Activated B cell treated with CpG ODN at 0.5 μM for 24 hours (primary cell): ENCODE data around the gene ATXN7L2. TPM values are rescaled to one million over a fixed set of nuclear protein-coding genes. Genes with fewer than 3 reads are reported as not detected.

Experiments
- ATAC-seq: fragments of 200-7000 bp; cut with Tn5 transposase; one replicate; pipeline ENCODE4 v1.10.0; 2021; ENCODE audit warnings: low read depth, mild to moderate bottlenecking, moderate library complexity
- CTCF ChIA-PET: fragments of 350-600 bp; sonication (Branson Sonifier 250); formaldehyde crosslinking; loops from one replicate; lab custom pipeline; 2021; ENCODE audit warnings: antibody characterized with exemption; lab: Charles Lee
- POLR2A ChIA-PET: fragments of 350-600 bp; sonication (Branson Sonifier 250); formaldehyde crosslinking; loops from one replicate; lab custom pipeline; 2021; ENCODE audit warnings: antibody characterized with exemption; lab: Charles Lee
- DNase-seq: peaks from one replicate; pipeline ENCODE4 v3.0.0; 2022
- H3K27ac Mint-ChIP-seq: one replicate; pipeline ENCODE4 v1.8.0; 2020; ENCODE audit warnings: mixed read lengths
- H3K27me3 Mint-ChIP-seq: one replicate; pipeline ENCODE4 v1.8.0; 2021; ENCODE audit warnings: mixed read lengths
- H3K36me3 Mint-ChIP-seq: one replicate; pipeline ENCODE4 v1.8.0; 2021; ENCODE audit warnings: low read depth, mixed read lengths
- H3K4me1 Mint-ChIP-seq: one replicate; pipeline ENCODE4 v1.8.0; 2021; ENCODE audit warnings: mixed read lengths
- H3K4me3 Mint-ChIP-seq: one replicate; pipeline ENCODE4 v1.8.0; 2020; ENCODE audit warnings: mild to moderate bottlenecking, mixed read lengths
- H3K9me3 Mint-ChIP-seq: one replicate; pipeline ENCODE4 v1.8.0; 2020; ENCODE audit warnings: mixed read lengths
- CTCF ChIP-seq: fragments of 200-600 bp; IDR thresholded peaks from one replicate; pipeline ENCODE4 v1.8.0; 2022; ENCODE audit warnings: antibody characterized with exemption, mild to moderate bottlenecking
- intact Hi-C: fragments of 100-400 bp; cut with micrococcal nuclease; formaldehyde crosslinking; loops from one replicate; pipeline ENCODE4 v1.15.1; 2024
- total RNA-seq: library from RNA; stranded (reverse); gene quantifications from 2 replicates; pipeline ENCODE4 v1.2.3, GENCODE V29; 2022

ATXN7L2 gene
- total RNA-seq, 1 donor from 2014 or later = 7.5 TPM

DNA sequence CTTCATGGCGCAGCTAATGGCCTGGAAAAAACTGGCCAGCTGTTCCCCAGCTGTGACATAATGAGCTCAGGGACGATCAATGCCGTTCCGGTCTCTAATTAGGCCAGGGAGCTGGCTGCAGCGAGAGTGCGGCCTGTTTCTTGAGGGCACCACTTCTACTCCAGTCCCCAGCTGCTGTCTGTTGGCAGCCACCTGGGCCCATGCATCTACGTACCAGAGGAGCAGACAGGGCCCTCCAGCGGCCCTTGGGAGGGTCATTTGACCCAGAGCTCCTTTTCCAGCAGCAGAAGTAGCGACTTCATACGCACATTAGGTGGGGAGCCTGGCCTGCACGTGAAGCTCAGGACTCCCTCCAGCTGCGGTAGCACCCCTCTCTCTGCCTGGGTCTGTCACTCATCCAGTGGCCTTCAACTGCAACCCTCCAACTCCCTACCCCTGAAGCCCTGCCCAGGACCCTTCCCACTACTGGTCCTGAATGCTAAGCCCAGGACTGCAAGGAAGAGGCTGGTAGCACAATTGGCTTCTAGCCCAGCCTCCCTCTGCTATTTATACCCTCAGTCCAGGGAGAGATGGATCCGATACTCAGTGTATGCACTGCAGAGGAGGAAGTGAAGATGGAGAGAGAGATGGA is 46.9 kb downstream of the ATXN7L2 start:
- ChIA-PET CTCF (interaction anchor here (1.0 to 10.5 kb wide), 5 partner anchors 31 to 454 kb away, joined by 3 to 375 read pairs (median 4); partner anchors contain the start of genes AHCYL1, AMIGO1 and CYB561D1), POLR2A (interaction anchor here (0.6 to 0.7 kb wide), 2 partner anchors 277 to 429 kb away, joined by 4 to 5 read pairs; no protein-coding TSS in a partner anchor)
- DNase-seq (no peak), ATAC-seq (no peak)
- peaks cover 11% of the 10 kb centered on the region for H3K4me1 Mint-ChIP-seq
- no peak overlapping the region for H3K27ac Mint-ChIP-seq
- no peak for TF ChIP-seq CTCF
- intact Hi-C loops = no loop called here
- no peak overlapping the region for H3K4me3 Mint-ChIP-seq
- no peaks in the 10 kb centered on the region for H3K36me3 Mint-ChIP-seq
- no peaks in the 10 kb centered on the region for H3K27me3 Mint-ChIP-seq
- H3K9me3 Mint-ChIP-seq = no peaks in the 10 kb centered on the region

- ChIA-PET POLR2A (interaction anchor here (1.4 to 2.2 kb wide), 5 partner anchors 17 to 105 kb away, joined by 6 to 15 read pairs (median 12); partner anchors contain the start of genes ATXN7L2, CYB561D1, GNAI3 and PSMA5), CTCF (interaction anchor here (0.8 to 10.5 kb wide), 18 partner anchors 11 to 559 kb away, joined by 3 to 375 read pairs (median 8); partner anchors contain the start of genes AMIGO1, ATXN7L2, CYB561D1 and PSRC1)
Measured at GRCh38 chr1:109531380-109531779, 47.7 kb downstream of the ATXN7L2 start.

GRCh38 chr1:109531826-109532364 is 48.2 kb downstream of the ATXN7L2 start:
- H3K36me3 Mint-ChIP-seq = no peaks in the 10 kb centered on the region
- peaks cover 11% of the 10 kb centered on the region for H3K4me1 Mint-ChIP-seq
- intact Hi-C loops = loop anchor here (1.0 kb wide), 8 partner anchors 38 to 331 kb away; partner anchors contain the start of genes CYB561D1 and PSMA5
- no peak for DNase-seq
- TF ChIP-seq CTCF = no peak
- ChIA-PET CTCF (interaction anchor here (0.8 to 10.5 kb wide), 26 partner anchors 11 to 559 kb away, joined by 3 to 375 read pairs (median 6); partner anchors contain the start of genes AHCYL1, AMIGO1, ATXN7L2 and CYB561D1), POLR2A (interaction anchor here (0.7 to 2.2 kb wide), 9 partner anchors 15 to 503 kb away, joined by 3 to 15 read pairs (median 6); partner anchors contain the start of genes ATXN7L2, CYB561D1, GNAI3 and PSMA5)
- no peak for ATAC-seq
- no peaks in the 10 kb centered on the region for H3K27me3 Mint-ChIP-seq
- H3K9me3 Mint-ChIP-seq = no peaks in the 10 kb centered on the region
- peak overlapping the region; percentile 74 for H3K27ac Mint-ChIP-seq
- H3K4me3 Mint-ChIP-seq = no peak overlapping the region

More at GRCh38 chr1:109531380-109531779, 47.7 kb downstream of the ATXN7L2 start:
- no peaks in the 10 kb centered on the region for H3K36me3 Mint-ChIP-seq
- no peak for ATAC-seq
- H3K27ac Mint-ChIP-seq = no peak overlapping the region
- DNase-seq = no peak
- H3K9me3 Mint-ChIP-seq = no peaks in the 10 kb centered on the region
- peaks cover 11% of the 10 kb centered on the region for H3K4me1 Mint-ChIP-seq
- no peak for TF ChIP-seq CTCF
- no peaks in the 10 kb centered on the region for H3K27me3 Mint-ChIP-seq
- intact Hi-C loops = no loop called here
- no peak overlapping the region for H3K4me3 Mint-ChIP-seq

GRCh38 chr1:109532365-109533136 is 48.8 kb downstream of the ATXN7L2 start:
- H3K4me3 Mint-ChIP-seq = peak overlapping the region; percentile 77
- CTCF ChIA-PET = interaction anchor here (0.6 to 10.5 kb wide), 30 partner anchors 10 to 558 kb away, joined by 3 to 375 read pairs (median 4); partner anchors contain the start of genes AHCYL1, AMIGO1, ATXN7L2 and CYB561D1
- ATAC-seq = peak; percentile 93

More at GRCh38 chr1:109532365-109533136, 48.8 kb downstream of the ATXN7L2 start:
- H3K27me3 Mint-ChIP-seq = no peaks in the 10 kb centered on the region
- H3K27ac Mint-ChIP-seq = peak overlapping the region; percentile 74
- intact Hi-C loops = loop anchor here (1.0 kb wide), 8 partner anchors 38 to 331 kb away; partner anchors contain the start of genes CYB561D1 and PSMA5
- no peaks in the 10 kb centered on the region for H3K9me3 Mint-ChIP-seq
- no peaks in the 10 kb centered on the region for H3K36me3 Mint-ChIP-seq
- no peak for TF ChIP-seq CTCF
- POLR2A ChIA-PET = interaction anchor here (0.6 to 2.2 kb wide), 11 partner anchors 14 to 1433 kb away, joined by 3 to 15 read pairs (median 5); partner anchors contain the start of genes ATXN7L2, CYB561D1, GNAI3 and PSMA5
- peak; percentile 82 for DNase-seq
- peaks cover 8% of the 10 kb centered on the region for H3K4me1 Mint-ChIP-seq
